Measurements from ENCODE around the gene FAM32A.
A peak's percentile ranks its signal among the peaks of the same experiment; 100 is the strongest.

FAM32A gene

DNA sequence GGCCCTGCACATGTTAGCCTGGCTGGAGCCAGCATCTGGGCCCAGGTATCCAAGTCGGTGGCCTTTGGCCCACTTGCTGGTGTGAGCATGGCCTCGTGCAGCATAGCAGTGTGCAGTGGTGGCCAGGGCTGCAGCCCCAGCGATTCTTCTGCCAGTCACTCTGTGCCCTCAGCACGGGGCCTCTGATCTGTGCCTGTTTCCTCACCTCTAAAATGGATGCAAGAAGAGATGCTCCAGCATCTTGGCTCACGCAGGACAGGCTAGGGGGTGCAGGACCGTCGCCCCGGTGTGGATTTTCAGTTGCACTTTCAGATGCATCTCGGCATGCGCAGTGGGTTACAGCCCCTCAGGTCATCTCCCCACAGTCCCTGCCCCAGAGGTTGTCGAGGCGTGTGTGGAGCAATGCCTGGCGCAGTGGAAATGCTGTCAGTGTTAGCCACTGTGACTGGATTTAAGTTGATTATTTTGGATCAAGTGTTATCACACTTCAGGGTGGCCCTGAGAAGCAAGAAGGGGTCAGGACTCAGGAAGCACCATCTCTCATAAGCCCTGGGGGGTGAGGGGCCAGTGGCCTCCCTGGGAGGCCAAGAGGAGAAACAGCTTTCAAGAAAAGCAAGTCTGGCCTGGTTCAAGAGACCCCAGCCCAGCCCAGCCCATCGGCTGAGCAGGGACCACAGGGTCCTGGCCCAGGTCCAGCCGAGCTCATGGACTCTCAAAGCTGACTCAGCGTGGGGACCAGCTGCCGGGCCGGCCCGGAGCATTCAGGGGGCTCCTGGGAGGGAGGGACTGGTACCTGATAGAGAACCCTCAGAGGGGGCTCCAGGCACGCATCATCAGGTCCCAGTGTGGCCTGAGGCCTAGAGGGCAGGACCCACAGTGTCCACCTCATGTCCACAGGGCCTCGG is 40.3 kb downstream of the FAM32A start:
- Histone ChIP-seq H3K27me3 (ENCODE audit: insufficient read depth, insufficient read length) (no peaks in the 10 kb centered on the region), H3K4me3 (ENCODE audit: insufficient read length, low read depth) (no peak overlapping the region), H3K36me3 (ENCODE audit: insufficient read depth, insufficient read length, low read length) (peaks cover 83% of the 10 kb centered on the region), H3K9me3 (ENCODE audit: insufficient read depth, low read length) (peaks cover 20% of the 10 kb centered on the region), H3K9ac (ENCODE audit: insufficient read length, low read depth) (no peak overlapping the region), H3K4me1 (ENCODE audit: insufficient read depth, insufficient read length) (no peaks in the 10 kb centered on the region)
- TF ChIP-seq SUZ12 (IDR thresholded peaks at IDR 0.05; ENCODE audit: extremely low read depth, insufficient read depth, insufficient read length) (no peak), YY1 (IDR thresholded peaks at IDR 0.05; ENCODE audit: insufficient read depth, insufficient read length) (no peak), ZNF274 (IDR thresholded peaks at IDR 0.05; ENCODE audit: low read depth, low read length) (no peak)
- DNase-seq (ENCODE audit: low read depth, low spot score), result no peak

DNA sequence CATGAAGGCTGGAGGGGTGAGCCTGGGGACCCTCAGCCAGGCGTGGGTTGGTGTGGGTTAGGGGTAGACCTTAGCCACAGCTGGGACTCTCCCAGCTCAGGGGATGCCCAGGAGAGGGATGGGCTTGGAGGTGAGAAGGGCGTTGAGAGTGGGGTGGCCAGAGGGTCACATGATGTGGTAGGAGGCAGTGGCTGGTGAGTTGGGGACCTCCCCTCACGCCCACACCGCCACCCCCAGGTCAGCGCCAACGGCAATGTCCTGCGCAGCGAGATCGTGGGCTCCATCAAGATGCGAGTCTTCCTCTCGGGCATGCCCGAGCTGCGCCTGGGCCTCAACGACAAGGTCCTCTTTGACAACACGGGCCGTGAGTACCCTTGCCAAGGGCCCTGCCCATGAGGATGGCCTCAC is 41.0 kb downstream of the FAM32A start:
- H3K9me3 ChIP-seq (ENCODE audit: insufficient read depth, low read length), result peaks cover 14% of the 10 kb centered on the region
- TF ChIP-seq YY1 (IDR thresholded peaks at IDR 0.05; ENCODE audit: insufficient read depth, insufficient read length) (no peak), SUZ12 (IDR thresholded peaks at IDR 0.05; ENCODE audit: extremely low read depth, insufficient read depth, insufficient read length) (no peak), ZNF274 (IDR thresholded peaks at IDR 0.05; ENCODE audit: low read depth, low read length) (no peak)
- H3K27me3 ChIP-seq (ENCODE audit: insufficient read depth, insufficient read length), result no peaks in the 10 kb centered on the region
- H3K4me1 ChIP-seq (ENCODE audit: insufficient read depth, insufficient read length), result no peaks in the 10 kb centered on the region
- no peak overlapping the region for H3K4me3 ChIP-seq (ENCODE audit: insufficient read length, low read depth)
- H3K36me3 ChIP-seq (ENCODE audit: insufficient read depth, insufficient read length, low read length), result peaks cover 84% of the 10 kb centered on the region
- DNase-seq (ENCODE audit: low read depth, low spot score), result no peak
- H3K9ac ChIP-seq (ENCODE audit: insufficient read length, low read depth), result no peak overlapping the region

DNA sequence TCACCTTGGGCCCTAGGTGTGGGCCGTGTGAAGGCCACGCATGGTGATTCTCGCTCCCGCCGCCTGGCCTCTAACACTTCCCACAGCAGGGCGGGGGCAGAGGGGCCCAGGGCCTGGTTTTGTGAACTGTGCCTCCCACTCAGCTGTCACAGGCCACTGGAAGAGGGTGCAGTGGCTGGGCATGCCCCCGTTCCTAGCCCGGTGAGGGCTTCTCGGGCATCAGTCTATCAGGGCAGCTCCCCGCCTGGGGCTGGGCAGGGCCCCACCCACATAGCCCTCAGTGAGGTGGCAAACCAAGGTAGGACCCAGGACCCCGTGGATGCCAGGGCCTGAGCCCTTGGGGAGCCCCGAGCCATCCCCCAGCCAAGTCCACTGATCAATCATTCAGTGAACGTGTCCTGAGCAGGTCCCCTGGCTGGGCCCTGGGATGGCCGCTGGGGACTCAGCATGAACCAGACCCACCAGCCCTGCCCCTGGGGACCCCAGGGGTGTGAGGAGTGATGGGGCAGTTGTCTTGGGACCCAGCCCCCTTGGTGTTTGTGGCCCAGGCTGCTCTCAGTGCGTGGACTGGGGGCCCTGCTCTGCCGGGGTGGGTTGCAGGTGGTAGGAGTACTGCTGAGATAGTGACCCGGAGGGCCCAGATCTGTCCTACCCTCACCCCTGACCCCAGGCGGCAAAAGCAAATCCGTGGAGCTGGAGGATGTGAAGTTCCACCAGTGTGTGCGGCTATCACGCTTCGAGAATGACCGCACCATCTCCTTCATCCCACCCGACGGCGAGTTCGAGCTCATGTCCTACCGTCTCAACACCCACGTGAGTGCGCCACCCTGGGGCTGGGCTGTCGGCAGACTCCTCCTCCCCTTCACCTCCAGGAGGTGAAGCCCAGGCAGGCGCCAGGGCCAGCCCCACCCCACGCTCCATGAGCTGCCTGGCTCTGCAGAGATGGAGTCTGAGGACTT is 41.9 kb downstream of the FAM32A start:
- TF ChIP-seq YY1 (IDR thresholded peaks at IDR 0.05; ENCODE audit: insufficient read depth, insufficient read length) (no peak), SUZ12 (IDR thresholded peaks at IDR 0.05; ENCODE audit: extremely low read depth, insufficient read depth, insufficient read length) (no peak), ZNF274 (IDR thresholded peaks at IDR 0.05; ENCODE audit: low read depth, low read length) (no peak)
- Histone ChIP-seq H3K4me3 (ENCODE audit: insufficient read length, low read depth) (no peak overlapping the region), H3K27me3 (ENCODE audit: insufficient read depth, insufficient read length) (no peaks in the 10 kb centered on the region), H3K4me1 (ENCODE audit: insufficient read depth, insufficient read length) (no peaks in the 10 kb centered on the region), H3K9me3 (ENCODE audit: insufficient read depth, low read length) (peaks cover 4% of the 10 kb centered on the region), H3K36me3 (ENCODE audit: insufficient read depth, insufficient read length, low read length) (peaks cover 84% of the 10 kb centered on the region), H3K9ac (ENCODE audit: insufficient read length, low read depth) (no peak overlapping the region)
- DNase-seq (ENCODE audit: low read depth, low spot score), result no peak

DNA sequence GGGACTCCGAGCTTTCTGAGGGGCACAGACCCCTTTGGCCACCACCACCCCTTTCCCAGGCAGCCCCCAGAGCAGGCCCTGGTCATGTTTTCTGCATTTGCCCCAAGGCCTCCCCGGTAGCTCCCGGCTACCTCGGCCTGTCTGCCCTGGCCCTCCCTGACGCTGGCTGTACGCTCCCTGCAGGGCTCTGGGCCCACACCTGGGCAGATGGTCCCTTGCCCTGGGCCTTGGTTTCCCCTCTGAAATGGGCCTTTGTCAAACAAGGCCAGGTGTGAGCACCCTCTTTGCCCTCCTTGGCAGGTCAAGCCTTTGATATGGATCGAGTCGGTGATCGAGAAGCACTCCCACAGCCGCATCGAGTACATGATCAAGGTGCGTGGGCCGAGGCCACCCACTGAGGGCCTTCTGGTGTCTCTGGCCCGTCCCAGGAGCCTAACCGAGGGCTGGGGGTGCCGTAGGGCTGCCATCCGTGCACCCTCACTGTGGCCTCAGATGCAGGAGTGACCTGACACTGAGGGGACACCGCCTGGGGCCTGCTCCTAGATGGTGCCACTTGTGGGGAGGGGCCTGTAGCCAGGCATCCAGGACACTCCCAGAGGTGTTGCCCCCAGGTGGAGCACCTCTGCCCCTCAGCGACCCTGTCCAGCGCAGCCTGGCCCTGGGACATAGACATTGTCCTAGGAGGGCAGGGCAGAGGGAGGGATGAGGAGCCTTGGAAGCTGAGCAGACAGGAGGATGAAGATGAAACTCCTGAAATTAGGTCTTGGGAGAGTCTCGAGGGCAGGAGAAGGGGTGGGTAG is 42.8 kb downstream of the FAM32A start:
- Histone ChIP-seq H3K27me3 (ENCODE audit: insufficient read depth, insufficient read length) (no peaks in the 10 kb centered on the region), H3K9me3 (ENCODE audit: insufficient read depth, low read length) (no peaks in the 10 kb centered on the region), H3K4me1 (ENCODE audit: insufficient read depth, insufficient read length) (peaks cover 2% of the 10 kb centered on the region), H3K4me3 (ENCODE audit: insufficient read length, low read depth) (no peak overlapping the region), H3K36me3 (ENCODE audit: insufficient read depth, insufficient read length, low read length) (peaks cover 87% of the 10 kb centered on the region), H3K9ac (ENCODE audit: insufficient read length, low read depth) (peak overlapping the region; percentile 7)
- no peak for DNase-seq (ENCODE audit: low read depth, low spot score)
- TF ChIP-seq ZNF274 (IDR thresholded peaks at IDR 0.05; ENCODE audit: low read depth, low read length), result no peak
- TF ChIP-seq SUZ12 (IDR thresholded peaks at IDR 0.05; ENCODE audit: extremely low read depth, insufficient read depth, insufficient read length), result no peak
- no peak for TF ChIP-seq YY1 (IDR thresholded peaks at IDR 0.05; ENCODE audit: insufficient read depth, insufficient read length)

DNA sequence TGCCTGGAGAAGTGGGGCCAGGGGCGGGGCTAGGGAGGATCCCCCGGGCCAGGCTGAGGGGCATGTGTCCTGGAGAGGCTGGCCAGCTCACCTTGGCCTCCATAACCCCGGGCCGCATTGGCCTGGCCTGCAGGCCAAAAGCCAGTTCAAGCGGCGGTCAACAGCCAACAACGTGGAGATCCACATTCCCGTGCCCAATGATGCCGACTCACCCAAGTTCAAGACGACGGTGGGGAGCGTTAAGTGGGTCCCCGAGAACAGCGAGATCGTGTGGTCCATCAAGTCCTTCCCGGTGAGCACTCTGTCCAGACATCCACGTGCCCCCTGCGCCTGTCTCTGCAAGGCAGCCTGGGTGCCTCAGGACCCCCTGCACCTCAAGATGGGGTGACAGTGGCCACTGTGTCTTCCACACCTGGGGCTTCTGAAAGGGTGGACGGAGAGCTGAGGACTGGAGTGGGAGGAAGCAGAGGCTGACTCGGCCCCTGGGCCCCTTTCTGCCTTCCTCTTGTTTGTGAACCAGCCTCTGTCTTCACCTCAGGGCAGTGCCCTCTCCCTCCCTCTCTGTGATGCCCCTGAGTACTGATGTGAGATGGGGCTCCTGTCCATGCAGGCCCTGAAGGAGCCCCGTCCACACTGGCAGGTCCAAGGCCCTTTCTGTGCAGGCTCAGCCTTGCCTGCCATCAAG is 43.6 kb downstream of the FAM32A start:
- Histone ChIP-seq H3K9me3 (ENCODE audit: insufficient read depth, low read length) (no peaks in the 10 kb centered on the region), H3K9ac (ENCODE audit: insufficient read length, low read depth) (no peak overlapping the region), H3K36me3 (ENCODE audit: insufficient read depth, insufficient read length, low read length) (peaks cover 87% of the 10 kb centered on the region), H3K27me3 (ENCODE audit: insufficient read depth, insufficient read length) (no peaks in the 10 kb centered on the region), H3K4me1 (ENCODE audit: insufficient read depth, insufficient read length) (peaks cover 2% of the 10 kb centered on the region), H3K4me3 (ENCODE audit: insufficient read length, low read depth) (no peak overlapping the region)
- TF ChIP-seq SUZ12 (IDR thresholded peaks at IDR 0.05; ENCODE audit: extremely low read depth, insufficient read depth, insufficient read length) (no peak), ZNF274 (IDR thresholded peaks at IDR 0.05; ENCODE audit: low read depth, low read length) (no peak), YY1 (IDR thresholded peaks at IDR 0.05; ENCODE audit: insufficient read depth, insufficient read length) (no peak)
- DNase-seq (ENCODE audit: low read depth, low spot score), result no peak

DNA sequence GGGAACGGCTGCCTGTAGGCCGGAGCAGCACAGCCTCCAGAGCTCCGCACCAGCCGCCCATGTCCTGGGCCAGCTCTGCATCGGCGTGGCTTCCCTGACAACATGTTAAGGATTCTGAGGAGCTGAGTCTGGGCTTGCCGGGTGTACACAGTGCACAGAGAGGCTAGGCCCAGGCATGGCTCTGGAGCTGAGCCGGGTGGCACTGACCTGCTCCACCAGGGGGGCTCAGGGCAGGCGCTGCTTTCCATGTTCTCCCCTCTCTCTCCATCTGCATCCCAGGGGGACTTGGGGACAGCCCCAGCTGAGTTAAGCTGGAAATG is 44.1 kb downstream of the FAM32A start:
- Histone ChIP-seq H3K4me3 (ENCODE audit: insufficient read length, low read depth) (no peak overlapping the region), H3K4me1 (ENCODE audit: insufficient read depth, insufficient read length) (peaks cover 2% of the 10 kb centered on the region), H3K27me3 (ENCODE audit: insufficient read depth, insufficient read length) (no peaks in the 10 kb centered on the region), H3K9ac (ENCODE audit: insufficient read length, low read depth) (no peak overlapping the region), H3K36me3 (ENCODE audit: insufficient read depth, insufficient read length, low read length) (peaks cover 87% of the 10 kb centered on the region), H3K9me3 (ENCODE audit: insufficient read depth, low read length) (no peaks in the 10 kb centered on the region)
- no peak for DNase-seq (ENCODE audit: low read depth, low spot score)
- no peak for TF ChIP-seq SUZ12 (IDR thresholded peaks at IDR 0.05; ENCODE audit: extremely low read depth, insufficient read depth, insufficient read length)
- no peak for TF ChIP-seq YY1 (IDR thresholded peaks at IDR 0.05; ENCODE audit: insufficient read depth, insufficient read length)
- TF ChIP-seq ZNF274 (IDR thresholded peaks at IDR 0.05; ENCODE audit: low read depth, low read length), result no peak
